Stimulated activated CD8-positive, alpha-beta memory T cell treated with anti-CD3 and anti-CD28 coated beads, Interleukin-15, amount 100 ng/mL, for 1 hour (primary cell): ENCODE data around the gene SRP68.
"Not testable (repeated sequence)": the region's sequence is repeated elsewhere in the genome, so short reads cannot be mapped to it uniquely, and the experiment has no call there.

Experiments used
- DNase-seq: peaks from one replicate; pipeline ENCODE4 v3.0.0-alpha.2; 2020; ENCODE audit warnings: low read depth

The SRP68 gene

GRCh38 chr17:76076765-76077583 lies 4.7 kb upstream of the SRP68 start:
- DNase-seq: no peak

DNA sequence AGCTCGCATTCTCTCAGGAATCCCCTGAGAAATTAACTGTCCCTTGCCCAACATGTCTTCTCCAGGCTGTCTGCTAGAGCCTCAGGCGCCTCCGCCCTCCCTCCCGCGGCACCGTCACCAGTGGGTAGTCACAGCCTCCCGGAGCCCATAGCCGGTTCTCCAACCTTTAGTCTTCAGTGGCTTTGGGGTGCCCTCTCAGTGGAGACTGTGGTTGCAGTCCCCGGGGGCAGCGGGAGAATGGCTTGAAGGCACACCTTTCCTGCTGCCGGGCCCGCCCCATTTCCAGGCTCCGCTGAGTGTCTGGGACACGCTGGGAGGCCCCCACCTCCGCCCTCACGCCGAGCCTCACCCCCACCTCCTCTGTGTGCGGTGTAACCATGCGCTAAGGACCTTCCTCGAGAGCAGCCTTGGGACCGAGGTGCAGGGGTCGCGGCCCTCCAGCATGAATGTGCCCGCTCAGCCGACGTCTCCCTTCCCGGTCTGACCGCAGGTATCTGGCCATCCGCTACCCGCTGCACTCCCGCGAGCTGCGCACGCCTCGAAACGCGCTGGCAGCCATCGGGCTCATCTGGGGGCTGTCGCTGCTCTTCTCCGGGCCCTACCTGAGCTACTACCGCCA lies 3.9 kb upstream of the SRP68 start:
- DNase-seq: no peak

DNA sequence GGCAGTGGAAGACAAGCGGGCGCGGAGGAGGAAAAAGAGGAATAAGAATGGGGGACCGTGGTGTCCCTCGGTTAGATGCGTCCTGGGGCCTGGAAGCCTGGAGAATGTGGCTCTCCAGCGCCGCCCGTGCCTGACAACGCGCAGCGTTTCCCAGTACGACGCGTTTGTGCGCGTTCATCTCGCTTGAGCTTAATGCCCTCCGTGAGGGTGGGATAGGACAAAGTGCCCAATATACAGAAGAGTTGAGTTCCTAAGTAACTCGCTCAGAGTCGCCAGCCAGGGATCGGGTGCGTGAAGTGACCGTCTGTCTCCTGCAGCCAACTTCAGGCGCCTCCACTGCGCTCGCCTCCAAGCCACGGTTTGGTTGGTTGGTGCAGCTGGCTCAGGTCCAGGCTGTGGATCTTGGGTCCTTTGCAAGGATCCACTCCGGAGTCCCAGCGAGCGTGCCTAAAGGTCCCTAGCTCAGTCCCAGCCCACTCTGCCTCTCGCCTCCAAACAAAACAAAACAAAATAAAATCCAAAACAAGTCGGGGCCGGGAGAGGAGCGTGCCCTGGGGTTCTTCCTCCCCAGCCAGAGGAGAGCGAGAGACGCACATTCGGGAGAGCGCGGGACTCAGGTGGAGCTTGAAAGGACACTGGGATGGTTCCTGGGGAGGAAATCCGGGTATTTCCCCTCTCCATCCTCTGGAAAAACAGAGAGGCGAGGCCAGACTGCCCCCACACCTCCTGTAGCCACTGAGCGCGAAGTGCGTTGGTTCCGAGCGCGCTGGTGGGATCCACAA lies 3.2 kb upstream of the SRP68 start:
- DNase-seq: no peak

DNA sequence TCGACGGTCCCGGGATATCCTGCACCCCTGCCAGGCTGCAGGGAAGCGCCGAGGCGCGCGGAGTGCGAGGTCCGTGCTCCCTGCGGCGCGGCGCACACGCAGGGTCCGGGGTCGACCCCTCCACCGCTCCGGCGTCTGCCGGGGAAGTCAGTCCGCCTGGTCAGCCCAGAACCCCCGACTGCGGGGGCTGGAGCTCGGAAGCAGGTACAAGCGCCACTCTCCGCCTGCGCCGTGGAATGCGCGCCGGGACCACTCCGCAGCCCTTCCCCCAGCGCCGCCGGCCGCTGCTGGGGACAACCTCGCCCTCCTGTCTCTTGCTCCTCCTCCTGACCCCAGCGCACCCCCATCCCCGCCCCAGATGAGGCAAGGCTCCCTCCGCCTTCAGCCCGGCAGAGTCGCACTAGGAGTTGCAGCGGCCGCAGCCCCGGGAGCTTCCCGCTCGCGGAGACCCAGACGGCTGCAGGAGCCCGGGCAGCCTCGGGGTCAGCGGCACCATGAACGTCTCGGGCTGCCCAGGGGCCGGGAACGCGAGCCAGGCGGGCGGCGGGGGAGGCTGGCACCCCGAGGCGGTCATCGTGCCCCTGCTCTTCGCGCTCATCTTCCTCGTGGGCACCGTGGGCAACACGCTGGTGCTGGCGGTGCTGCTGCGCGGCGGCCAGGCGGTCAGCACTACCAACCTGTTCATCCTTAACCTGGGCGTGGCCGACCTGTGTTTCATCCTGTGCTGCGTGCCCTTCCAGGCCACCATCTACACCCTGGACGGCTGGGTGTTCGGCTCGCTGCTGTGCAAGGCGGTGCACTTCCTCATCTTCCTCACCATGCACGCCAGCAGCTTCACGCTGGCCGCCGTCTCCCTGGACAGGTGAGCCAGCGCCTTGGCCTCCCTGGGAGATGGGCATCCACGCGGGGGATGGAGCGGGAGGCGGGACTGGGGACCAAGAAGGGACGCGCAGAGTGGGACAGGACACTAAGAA lies 2.4 kb upstream of the SRP68 start, which contains the start of gene GALR2:
Gene GALR2 (plus strand): TSS at position 392 of the 974 bp plus-strand sequence. CDS start 103 bp downstream, at position 495.
- no peak for DNase-seq

- DNase-seq: no peak
Measured at GRCh38 chr17:76071531-76072147, 678 bp downstream of the SRP68 start.

DNA sequence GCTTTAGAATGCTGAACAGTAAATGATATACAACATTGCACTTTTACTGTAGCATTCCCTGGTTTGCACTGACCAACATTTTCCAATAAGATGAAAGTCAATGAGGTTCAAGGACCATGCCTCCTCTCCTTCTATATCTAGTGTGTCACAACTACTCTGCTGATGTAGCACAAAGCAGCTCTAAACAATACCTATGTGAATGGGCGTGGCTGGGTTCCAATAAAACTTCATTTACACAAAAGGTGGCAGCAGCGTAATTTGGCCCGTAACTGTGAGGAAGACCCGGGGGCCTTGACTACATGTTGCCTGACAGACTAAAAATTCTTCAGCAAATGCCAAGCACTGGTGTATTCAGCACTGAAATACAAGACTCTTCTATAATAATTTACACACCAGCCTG lies 6.5 kb downstream of the SRP68 start:
- DNase-seq: no peak

DNA sequence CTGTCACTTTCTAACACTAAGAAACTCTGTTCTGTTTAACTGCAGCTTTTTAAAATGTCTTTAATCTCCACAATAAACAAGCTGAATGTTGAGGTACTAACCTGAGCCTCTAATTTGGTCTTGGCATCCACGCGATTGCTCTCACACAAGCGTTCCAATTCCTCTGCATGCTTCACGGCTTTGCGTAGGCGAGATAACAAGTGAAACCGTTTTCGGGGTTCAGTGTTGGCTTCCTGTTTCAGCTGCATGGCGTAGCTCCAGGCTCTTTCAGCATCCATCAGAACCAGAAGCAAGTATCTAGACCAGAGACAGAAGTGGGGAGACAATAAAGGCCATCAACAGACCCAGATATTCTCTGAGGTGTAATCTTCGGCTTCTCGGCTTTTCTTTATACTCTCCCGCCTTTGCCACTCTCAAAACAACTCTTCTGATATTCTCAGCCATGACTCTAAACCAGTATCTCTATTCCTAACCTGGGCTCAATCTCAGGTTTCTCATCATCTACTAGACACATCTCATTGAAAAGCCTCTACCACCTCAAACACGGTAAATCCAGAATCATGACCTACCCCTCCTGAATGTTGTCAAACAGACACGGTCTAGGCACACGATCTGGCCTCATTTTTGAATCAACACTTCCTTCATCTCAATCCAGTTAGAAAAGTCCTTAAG lies 8.3 kb downstream of the SRP68 start:
- DNase-seq: no peak

- DNase-seq: not testable (repeated sequence)
Measured at GRCh38 chr17:76058264-76058663, 14.1 kb downstream of the SRP68 start.

- no peak for DNase-seq
Measured at GRCh38 chr17:76056882-76057281, 15.4 kb downstream of the SRP68 start.

GRCh38 chr17:76054112-76054476 lies 18.2 kb downstream of the SRP68 start:
- DNase-seq: no peak

DNA sequence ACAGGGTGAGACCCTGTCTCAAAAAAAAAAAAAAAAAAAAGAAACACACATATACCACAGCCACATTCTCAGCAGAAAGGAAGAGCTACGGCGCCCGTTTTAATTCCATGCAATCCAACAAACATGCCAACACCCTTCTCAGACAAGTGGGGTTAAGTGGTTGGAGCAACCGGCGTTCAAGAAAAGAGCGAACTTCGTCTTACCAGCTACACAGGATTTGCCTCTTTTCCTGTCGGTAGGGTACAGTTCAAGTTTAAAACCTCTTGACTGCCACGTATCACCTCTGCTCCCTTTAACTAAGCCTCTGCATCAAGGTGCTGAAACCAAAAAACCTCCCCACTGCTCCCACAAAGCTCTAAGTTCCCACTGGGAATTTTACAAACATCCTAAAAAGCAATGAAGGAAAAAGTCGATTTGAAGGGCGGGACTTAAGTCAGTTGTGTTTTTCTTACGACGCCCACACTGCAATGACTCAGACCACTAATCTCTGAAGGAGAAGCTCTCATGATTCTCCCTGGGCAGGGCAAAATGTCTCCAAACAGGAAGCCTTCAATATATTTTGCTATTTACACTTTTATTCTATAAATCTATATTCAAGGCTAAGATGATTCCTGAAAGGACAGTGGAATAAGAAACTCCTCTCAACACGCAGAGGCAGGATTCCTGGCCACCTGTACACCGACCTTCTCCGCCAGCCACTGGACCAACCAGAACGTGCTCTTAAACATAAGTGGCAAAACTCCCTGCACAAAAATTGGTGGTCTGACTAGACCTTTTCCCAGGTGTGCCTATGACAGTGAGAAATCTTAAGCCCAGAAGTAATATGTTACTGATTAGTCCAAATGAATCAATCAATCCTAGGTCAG lies 18.8 kb downstream of the SRP68 start:
- DNase-seq: no peak

DNA sequence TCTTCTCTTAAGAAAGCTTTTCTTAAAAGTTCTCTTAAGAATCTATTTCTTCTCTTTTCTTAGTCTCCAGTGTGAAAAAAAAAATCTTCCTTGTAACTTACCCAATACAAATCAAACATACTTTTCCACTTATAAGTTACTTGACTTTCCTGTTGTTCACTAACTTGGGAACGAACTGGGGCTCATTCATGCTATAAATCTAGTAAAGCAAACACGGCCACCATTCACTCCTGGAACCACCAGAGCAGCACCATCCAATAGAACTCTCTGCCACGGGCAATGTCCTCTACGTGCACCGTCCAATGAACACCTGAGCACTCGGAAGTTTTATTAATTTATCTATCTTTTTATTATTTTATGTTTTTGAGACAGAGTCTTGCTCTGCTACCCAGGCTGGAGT lies 20.8 kb downstream of the SRP68 start:
- no peak for DNase-seq

GRCh38 chr17:76050538-76051467 lies 21.5 kb downstream of the SRP68 start:
- no peak for DNase-seq

- DNase-seq: no peak
Measured at GRCh38 chr17:76049836-76050537, 22.3 kb downstream of the SRP68 start.

- DNase-seq: no peak
Measured at GRCh38 chr17:76049239-76049638, 23.1 kb downstream of the SRP68 start.

DNA sequence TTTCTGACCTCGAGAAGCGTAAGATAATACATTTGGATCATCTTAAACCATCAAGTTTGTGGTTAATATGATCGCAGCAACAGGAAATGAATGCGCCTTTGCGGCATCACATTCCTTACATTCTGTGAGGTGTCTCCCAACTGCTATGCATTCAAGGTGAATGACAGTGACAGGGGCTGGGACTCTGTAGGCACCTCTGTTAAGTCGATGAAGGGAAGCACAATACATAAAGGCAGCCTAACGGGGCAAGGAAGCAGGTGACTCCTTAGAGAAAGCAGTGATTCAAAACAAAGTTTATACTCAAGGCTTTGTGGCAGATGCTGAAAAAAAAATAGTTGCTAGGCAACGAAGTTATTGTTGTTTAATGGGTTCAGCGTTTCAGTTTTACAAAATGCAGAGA lies 23.6 kb downstream of the SRP68 start:
- no peak for DNase-seq

DNA sequence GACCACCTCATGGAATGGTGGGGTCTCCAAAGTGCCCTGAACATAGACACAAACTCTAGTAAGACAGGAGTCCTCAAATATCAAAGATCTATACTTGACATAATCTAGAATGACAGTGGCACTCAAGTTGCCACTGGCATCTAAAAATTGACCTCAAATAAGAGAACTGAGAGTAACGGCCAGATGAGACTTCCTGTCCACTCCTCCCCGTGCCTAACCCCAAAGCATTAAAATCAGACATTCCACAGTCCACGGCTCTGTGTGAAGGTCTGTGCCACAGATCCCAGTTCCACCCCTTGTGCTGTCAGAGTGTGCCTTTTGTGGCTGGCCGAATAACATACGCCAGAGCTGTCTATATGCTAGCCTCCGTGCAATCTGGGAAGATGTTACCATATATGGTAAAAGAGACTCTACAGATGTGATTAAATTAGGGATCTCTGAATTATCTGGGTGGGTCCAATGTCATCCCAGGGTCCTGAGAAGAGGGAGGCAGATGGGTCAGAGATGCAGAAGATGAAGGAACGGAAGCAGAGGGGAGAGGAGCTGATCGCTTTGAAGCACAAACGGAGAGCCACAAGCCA lies 24.2 kb downstream of the SRP68 start:
- no peak for DNase-seq

- DNase-seq: no peak
Measured at GRCh38 chr17:76046064-76046463, 26.3 kb downstream of the SRP68 start.
